Panc1 (cell line): Measurements from ENCODE around the gene NPIPA2.
"Not testable (repeated sequence)": the region's sequence is repeated elsewhere in the genome, so short reads cannot be mapped to it uniquely, and the experiment has no call there.

Experiments
- CTCF ChIP-seq: fragments of 450-650 bp; IDR thresholded peaks from 2 replicates; pipeline ENCODE4 v1.5.1; 2017; ENCODE audit warnings: mild to moderate bottlenecking
- POLR2AphosphoS5 ChIP-seq: IDR thresholded peaks from 2 replicates; pipeline ENCODE4 v1.6.1; 2012; ENCODE audit warnings: mild to moderate bottlenecking, low read depth, low read length, moderate library complexity
- REST ChIP-seq, 2 experiments: IDR thresholded peaks; 2 replicates each; pipeline ENCODE4 v1.6.1; 2011 to 2012; ENCODE audit warnings: low read depth in 2 of 2, control low read depth in 1 of 2, low read length in 1 of 2, mild to moderate bottlenecking in 1 of 2, moderate library complexity in 1 of 2; ENCODE audit not compliant: insufficient read depth in 1 of 2
- SIN3A ChIP-seq: IDR thresholded peaks from 2 replicates; pipeline ENCODE4 v1.6.1; 2012; ENCODE audit warnings: low read depth, mild to moderate bottlenecking, low read length, moderate library complexity, borderline replicate concordance; ENCODE audit not compliant: insufficient read depth
- TCF7L2 ChIP-seq: IDR thresholded peaks from 2 replicates; pipeline ENCODE4 v1.6.1; 2011; ENCODE audit warnings: mild to moderate bottlenecking, low read depth, low read length, inconsistent platforms

- not testable (repeated sequence) for TF ChIP-seq POLR2AphosphoS5; CTCF; REST (IDR thresholded peaks at IDR 0.05; ENCODE audit: insufficient read depth in 1 of 2, low read depth in 2 of 2, low read length in 1 of 2); SIN3A; TCF7L2
Measured at GRCh38 chr16:14740832-14741385, 1.4 kb upstream of the NPIPA2 start.
